ENCODE data around the gene ZFP2. TPM values are rescaled to one million over a fixed set of nuclear protein-coding genes. Genes with fewer than 3 reads are reported as not detected.

Gene ZFP2
- total and polyA plus RNA-seq, 2 of the 13 experiments (the other 11 are each of a cell fraction or from before 2014, with no cell fraction given), result 0.27 to 0.42 TPM

GRCh38 chr5:178859625-178860521 is 35.8 kb upstream of the ZFP2 start, which contains the start of gene ZNF354B (continued):
- peak; percentile 35 for TF ChIP-seq IKZF4 (CRISPR knock-in tag; IDR thresholded peaks at IDR 0.05; ENCODE audit: borderline replicate concordance, low read depth, not compliant biosample characterization)
- TF ChIP-seq ZNF883 (CRISPR knock-in tag; IDR thresholded peaks at IDR 0.05; ENCODE audit: not compliant biosample characterization), result peak; percentile 29
- TF ChIP-seq MIXL1 (CRISPR knock-in tag; IDR thresholded peaks at IDR 0.05), result peak; percentile 53; the same call in 1 of the 2 replicates
- TF ChIP-seq JDP2 (CRISPR knock-in tag; IDR thresholded peaks at IDR 0.05; ENCODE audit: borderline replicate concordance), result no peak
- no peak for TF ChIP-seq SYNCRIP (IDR thresholded peaks at IDR 0.05; ENCODE audit: insufficient read depth, low read depth, low read length)
- peak; percentile 56 for TF ChIP-seq FOXA3 (CRISPR knock-in tag; IDR thresholded peaks at IDR 0.05)
- TF ChIP-seq XRCC5 (optimal IDR thresholded peaks at IDR 0.05; ENCODE audit: low read length), result peak; percentile 86
- peak; percentile 61; the same call in 1 of the 2 replicates for TF ChIP-seq THAP9 (CRISPR knock-in tag; IDR thresholded peaks at IDR 0.05; ENCODE audit: borderline replicate concordance)
- TF ChIP-seq ZNF20 (CRISPR knock-in tag; IDR thresholded peaks at IDR 0.05), result no peak
- TF ChIP-seq TBP (CRISPR knock-in tag; IDR thresholded peaks at IDR 0.05), result no peak
- no peak for TF ChIP-seq ZNF530 (CRISPR knock-in tag; IDR thresholded peaks at IDR 0.05; ENCODE audit: low read depth)
- peak; percentile 88 for TF ChIP-seq ZNF605 (CRISPR knock-in tag; IDR thresholded peaks at IDR 0.05)
- TF ChIP-seq TCF7 (IDR thresholded peaks at IDR 0.05; ENCODE audit: low read depth), result no peak
- TF ChIP-seq NFIC (IDR thresholded peaks at IDR 0.05; ENCODE audit: low read length), result no peak
- TF ChIP-seq KDM5A (IDR thresholded peaks at IDR 0.05; ENCODE audit: borderline replicate concordance, low read length), result no peak
- no peak for TF ChIP-seq ZBTB2 (CRISPR knock-in tag; IDR thresholded peaks at IDR 0.05; ENCODE audit: low read depth)
- no peak for TF ChIP-seq RNF219 (CRISPR knock-in tag; IDR thresholded peaks at IDR 0.05)
- no peak for TF ChIP-seq ZNF75D (CRISPR knock-in tag; IDR thresholded peaks at IDR 0.05; ENCODE audit: borderline replicate concordance)
- no peak for TF ChIP-seq U2AF1 (optimal IDR thresholded peaks at IDR 0.05; ENCODE audit: low read depth, low read length)
- no peak for TF ChIP-seq ZFP41 (CRISPR knock-in tag; IDR thresholded peaks at IDR 0.05; ENCODE audit: borderline replicate concordance)
- TF ChIP-seq KDM1A (CRISPR knock-in tag; IDR thresholded peaks at IDR 0.05), result no peak
- TF ChIP-seq ZNF780A (CRISPR knock-in tag; IDR thresholded peaks at IDR 0.05), result no peak
- 0 out of 2 replicates have a peak, but pooled peaks have one; percentile 55 for TF ChIP-seq BORCS8-MEF2B (CRISPR knock-in tag; IDR thresholded peaks at IDR 0.05)
- TF ChIP-seq NFE2 (CRISPR knock-in tag; IDR thresholded peaks at IDR 0.05), result no peak
